ENCODE data around the gene PAPOLB.

The PAPOLB gene

DNA sequence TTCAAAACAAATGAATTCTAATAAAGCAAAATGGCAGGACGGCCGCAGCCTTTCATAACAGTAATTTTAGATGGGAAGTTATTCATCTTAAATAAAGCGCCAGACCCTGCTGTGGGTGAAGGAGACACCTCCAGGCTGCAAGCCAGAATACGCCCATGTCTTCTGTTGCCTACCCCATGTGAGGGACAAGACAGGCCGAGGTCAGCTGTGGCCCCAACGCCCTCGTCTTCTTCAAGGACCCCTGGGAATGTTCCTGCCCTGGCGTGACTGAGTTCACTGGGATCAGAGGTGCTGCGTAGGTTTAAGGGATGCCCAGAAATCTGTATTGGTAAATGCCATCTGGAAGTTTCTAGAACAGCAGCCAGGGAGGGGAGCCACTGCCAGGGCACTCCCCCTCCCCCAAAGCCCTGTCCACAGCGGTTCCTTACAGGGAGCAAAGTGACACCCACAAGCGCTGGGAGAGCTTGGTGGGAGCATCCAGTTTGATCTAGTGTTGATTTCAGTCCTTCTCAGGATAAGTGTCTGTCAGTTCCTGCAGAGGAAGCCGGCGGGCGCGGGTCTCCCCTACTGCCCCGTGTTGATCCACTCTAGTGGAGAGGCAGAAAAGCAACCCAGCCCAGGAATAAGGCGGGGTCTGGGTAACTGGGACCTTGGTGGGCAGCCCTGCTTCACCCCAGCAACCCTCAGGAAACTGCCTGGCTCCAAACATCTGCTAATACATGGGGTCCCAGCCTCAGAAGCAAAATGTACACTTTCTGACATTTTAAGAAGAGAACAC is 20.6 kb downstream of the PAPOLB start:
- FAIRE-seq (no peak), DNase-seq (ENCODE audit: insufficient read length, low spot score) (no peak)
- no peak for TF ChIP-seq POLR2A (IDR thresholded peaks at IDR 0.05; ENCODE audit: low read depth, low read length)

DNA sequence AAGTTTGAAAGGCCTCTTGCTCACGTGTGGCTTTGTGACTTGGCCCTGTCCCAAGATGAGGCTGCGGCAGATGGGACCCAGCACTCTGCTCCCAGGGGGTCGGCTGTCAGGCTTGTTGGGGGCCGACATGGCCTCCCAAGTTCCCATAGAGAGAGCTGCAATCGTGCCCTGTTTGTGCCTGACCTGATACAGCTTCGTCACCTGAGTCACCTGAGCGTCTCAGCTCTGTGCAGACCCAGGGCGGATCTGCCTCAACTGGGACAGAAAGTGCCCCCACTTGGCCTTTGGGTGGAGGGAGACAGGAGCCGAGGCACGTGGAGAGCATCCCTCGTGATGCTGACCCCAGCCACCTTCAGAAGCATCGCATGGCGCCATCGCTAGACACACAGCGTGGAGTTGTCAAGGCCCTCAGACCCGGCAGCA is 21.7 kb downstream of the PAPOLB start:
- TF ChIP-seq POLR2A (IDR thresholded peaks at IDR 0.05; ENCODE audit: low read depth, low read length) = no peak
- FAIRE-seq = no peak
- no peak for DNase-seq (ENCODE audit: insufficient read length, low spot score)

- no peak for TF ChIP-seq POLR2A (IDR thresholded peaks at IDR 0.05; ENCODE audit: low read depth, low read length)
- FAIRE-seq (no peak), DNase-seq (ENCODE audit: insufficient read length, low spot score) (no peak)
Measured at GRCh38 chr7:4838626-4839334, 23.1 kb downstream of the PAPOLB start.

DNA sequence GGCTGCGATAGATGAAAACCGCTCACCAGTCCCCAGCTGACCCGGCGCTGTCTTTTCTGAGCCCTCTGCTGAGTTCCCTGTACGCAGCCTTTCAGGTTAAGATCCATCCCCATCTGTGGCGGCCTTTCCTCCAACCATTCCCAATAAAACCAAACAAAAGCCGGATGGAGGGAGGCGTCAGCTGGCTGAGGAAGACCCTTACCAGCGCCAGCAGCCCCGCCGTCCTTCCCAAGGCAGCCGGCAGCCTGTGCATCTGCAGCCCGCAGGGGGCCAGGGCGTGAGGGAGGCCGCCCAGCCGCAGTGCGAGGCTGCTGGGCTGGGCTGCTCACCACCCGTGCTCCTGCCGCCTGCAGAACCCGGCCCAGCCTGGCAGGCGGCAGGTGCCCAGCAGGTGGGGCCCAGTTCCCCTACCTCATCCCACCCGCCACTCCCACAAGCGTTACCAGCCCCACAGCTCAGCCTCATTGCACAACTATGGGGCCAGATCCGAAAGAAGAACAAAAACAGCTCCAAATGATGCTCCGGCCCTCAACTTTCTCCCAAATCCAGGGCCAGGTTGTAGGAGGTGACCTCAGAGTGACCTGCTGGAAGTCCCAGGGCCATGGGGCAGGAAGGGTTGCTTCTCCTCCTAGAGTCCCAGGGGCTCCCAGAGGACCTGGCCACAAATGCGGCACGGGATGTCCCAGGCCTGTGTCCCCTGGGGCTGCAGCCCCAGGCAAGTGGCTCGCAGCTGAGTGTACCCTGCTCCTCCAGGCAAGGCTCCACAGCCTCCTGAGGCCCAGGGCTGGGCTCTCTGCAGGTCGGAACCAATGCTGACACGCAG is 23.8 kb downstream of the PAPOLB start:
- no peak for DNase-seq (ENCODE audit: insufficient read length, low spot score)
- TF ChIP-seq POLR2A (IDR thresholded peaks at IDR 0.05; ENCODE audit: low read depth, low read length) = no peak
- no peak for FAIRE-seq

DNA sequence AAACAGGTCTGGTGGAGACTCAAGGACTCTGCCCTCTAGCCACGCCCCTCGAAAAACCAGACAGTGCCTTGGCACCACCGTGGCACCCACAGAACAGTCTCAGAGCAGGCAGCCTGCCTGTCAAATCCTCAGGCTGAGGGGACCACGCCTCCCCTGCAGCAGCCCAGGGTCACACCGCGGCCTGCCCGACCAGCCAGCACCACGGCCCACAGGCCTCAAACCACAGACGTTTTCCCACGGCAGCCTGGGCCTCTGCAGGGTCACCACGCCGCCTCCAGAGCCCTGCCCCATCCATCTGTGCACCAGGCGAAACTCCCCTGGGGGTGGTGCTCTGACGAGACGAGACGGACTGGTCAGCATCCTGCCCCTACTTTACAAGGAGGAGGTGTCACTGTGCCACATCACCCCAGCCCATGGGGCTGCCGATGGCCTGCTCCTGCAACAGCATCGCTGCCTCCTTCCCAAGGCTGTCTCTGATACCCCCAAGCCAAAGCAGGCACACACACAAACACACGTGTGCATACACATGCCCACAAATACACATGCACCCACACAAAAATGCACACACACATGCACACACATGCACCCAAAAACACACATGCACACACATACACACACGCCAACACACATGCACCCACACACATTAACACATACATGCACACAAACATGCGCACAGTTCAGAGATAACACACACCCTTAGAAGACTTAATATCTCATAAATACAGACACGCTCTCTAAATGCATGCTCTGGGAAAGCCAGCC is 24.6 kb downstream of the PAPOLB start:
- DNase-seq (ENCODE audit: insufficient read length, low spot score) (no peak), FAIRE-seq (no peak)
- TF ChIP-seq POLR2A (IDR thresholded peaks at IDR 0.05; ENCODE audit: low read depth, low read length) = no peak

DNA sequence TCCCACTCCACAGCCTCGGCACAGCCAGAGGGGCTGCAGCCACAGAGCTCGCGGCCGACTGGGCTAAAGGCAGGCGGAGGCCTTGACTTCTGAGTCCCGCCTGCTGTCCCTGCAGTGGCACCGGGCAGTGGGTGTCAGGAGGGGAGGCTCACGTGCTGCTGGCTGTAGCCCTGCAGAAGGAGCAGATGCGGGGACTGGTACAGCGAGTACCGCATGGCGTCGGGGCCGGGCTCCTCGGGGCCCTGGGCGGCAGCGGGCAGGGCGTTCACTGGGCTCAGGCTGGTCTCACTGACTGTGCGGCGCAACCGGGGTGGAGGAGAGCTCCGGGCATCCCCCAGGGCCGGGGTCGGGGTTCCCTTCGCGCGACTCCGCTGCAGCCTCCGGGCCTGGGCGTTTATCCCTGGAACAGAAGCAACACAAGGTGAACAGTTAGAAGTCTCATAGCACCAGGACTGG is 25.6 kb downstream of the PAPOLB start:
- no peak for FAIRE-seq

GRCh38 chr7:4835398-4836205 is 26.2 kb downstream of the PAPOLB start:
- DNase-seq (ENCODE audit: insufficient read length, low spot score) (no peak), FAIRE-seq (no peak)
- TF ChIP-seq POLR2A (IDR thresholded peaks at IDR 0.05; ENCODE audit: low read depth, low read length) = no peak

More for the DNA sequence above, 25.6 kb downstream of the PAPOLB start:
- TF ChIP-seq POLR2A (IDR thresholded peaks at IDR 0.05; ENCODE audit: low read depth, low read length) = no peak
- DNase-seq (ENCODE audit: insufficient read length, low spot score) = no peak

GRCh38 chr7:4834601-4835397 is 27.0 kb downstream of the PAPOLB start:
- no peak for FAIRE-seq

DNA sequence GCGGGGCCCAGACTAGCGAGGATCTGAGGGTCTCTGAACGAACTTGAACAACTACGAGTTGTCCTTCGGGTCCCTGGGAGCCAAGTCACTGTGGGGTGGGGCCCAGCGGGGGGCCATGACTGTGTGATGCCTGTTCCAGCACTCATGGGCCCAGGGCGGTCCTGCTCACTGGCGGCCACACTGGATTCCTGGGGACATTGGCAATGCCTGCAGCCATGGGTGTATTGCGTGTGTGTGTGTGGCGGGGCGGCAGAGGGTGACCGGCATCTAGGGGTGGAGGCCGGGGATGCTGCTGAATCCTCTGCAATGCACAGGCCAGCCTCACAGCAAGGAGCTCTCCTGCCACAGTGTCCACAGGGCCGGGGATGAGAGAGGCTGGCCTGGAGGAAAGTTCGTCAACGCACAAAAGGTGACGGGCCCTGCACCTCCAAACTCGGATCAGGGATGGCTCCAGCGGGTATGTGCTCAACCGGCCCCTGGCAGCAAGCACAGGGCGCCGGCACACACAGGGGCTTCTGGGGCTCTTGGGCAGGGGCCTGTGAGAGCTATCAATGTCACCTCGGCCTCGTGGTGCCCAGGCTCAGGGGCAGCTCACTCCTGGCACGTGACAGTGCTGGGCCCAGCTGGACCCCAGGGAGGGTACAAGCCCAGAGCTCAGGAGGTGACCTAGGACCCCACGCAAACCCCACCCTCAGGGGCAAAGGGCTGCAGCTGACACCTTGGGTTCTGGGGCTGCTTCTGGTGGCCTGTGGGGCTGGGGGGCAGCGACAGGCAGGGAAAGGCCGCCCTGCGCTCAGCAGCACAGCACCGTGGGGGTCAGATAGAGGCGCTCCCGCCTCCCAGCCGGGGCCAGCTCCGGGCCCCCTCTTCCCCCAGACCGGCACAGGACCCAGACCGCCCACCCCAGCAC is 27.9 kb downstream of the PAPOLB start:
- DNase-seq (ENCODE audit: insufficient read length, low spot score) (no peak), FAIRE-seq (no peak)
- no peak for TF ChIP-seq POLR2A (IDR thresholded peaks at IDR 0.05; ENCODE audit: low read depth, low read length)

More at GRCh38 chr7:4834601-4835397, 27.0 kb downstream of the PAPOLB start:
- no peak for TF ChIP-seq POLR2A (IDR thresholded peaks at IDR 0.05; ENCODE audit: low read depth, low read length)
- no peak for DNase-seq (ENCODE audit: insufficient read length, low spot score)

GRCh38 chr7:4833176-4833575 is 28.7 kb downstream of the PAPOLB start:
- FAIRE-seq (no peak), DNase-seq (ENCODE audit: insufficient read length, low spot score) (no peak)

GRCh38 chr7:4832711-4833110 is 29.1 kb downstream of the PAPOLB start:
- DNase-seq (ENCODE audit: insufficient read length, low spot score) (no peak), FAIRE-seq (no peak)
- no peak for TF ChIP-seq POLR2A (IDR thresholded peaks at IDR 0.05; ENCODE audit: low read depth, low read length)

More at GRCh38 chr7:4833176-4833575, 28.7 kb downstream of the PAPOLB start:
- no peak for TF ChIP-seq POLR2A (IDR thresholded peaks at IDR 0.05; ENCODE audit: low read depth, low read length)
